ENCODE results near the gene PSIP1.
"Not testable (repeated sequence)": the region's sequence is repeated elsewhere in the genome, so short reads cannot be mapped to it uniquely, and the experiment has no call there.

Gene PSIP1

DNA sequence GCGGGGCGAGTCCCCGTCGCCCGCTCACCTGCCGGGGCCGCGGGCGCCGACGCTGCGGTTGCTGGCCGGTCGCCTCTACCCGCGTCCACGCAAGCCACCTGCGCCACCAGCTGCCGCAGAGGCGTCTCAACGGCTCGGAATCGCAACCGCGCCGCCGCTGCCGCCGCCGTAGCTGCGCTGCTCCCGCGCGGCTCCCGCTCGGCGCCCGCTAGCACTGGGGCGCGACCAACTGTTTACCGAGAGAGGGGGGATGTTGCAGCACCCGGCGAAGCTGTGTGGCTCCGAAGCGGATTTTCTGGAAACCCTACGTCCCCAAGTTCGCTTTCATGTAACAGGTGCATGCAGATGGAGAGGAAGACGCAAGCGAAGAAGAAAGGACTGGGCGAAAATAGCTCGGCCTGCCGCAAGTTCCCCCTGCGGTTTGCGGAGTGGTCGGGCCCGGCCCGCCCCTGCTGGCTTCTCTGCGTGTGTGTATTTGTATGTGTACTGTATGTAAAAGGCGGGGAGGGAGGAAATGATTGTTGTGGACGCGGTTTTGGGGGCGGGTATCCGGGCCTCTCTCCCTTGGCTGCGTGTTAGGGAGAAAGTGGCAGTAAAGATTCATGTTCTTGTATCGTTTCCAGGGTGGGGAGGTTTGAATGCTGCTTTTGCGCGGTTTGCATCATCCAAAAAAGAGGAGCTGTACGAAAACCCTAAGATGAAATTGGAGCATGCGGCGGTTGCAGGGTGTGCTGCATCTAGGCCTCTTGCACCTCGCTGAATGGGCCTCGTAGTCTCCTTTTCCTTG, at the start of gene PSIP1:
TSS of gene PSIP1 (minus strand) at position 182 of the 787 bp plus-strand sequence. CDS start 782 bp downstream, outside the sequence.
- peak within 1 kb of the TSS; percentile 67 for H3K4me3 ChIP-seq (ENCODE audit: low read depth, low read length)

DNA sequence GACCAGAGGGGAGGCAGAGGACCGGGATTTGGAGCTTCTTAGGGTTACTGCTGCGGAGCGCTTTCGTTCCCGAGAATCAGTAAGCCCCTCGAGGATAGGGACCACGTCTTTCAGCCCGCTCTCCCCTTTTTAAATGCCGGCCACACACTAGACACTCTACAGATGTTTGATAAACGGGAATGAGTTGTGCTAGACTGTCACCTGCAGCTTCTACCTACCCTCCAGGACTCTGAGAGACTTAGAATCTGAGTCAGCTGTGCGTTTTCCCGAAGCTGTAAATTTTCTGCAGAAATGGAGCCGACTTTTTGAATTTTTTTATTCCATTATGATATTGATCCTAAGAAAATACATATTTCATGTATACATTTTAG, 42.7 kb upstream of the PSIP1 start:
- H3K4me3 ChIP-seq (ENCODE audit: low read depth, low read length): peak overlapping the region; percentile 78

DNA sequence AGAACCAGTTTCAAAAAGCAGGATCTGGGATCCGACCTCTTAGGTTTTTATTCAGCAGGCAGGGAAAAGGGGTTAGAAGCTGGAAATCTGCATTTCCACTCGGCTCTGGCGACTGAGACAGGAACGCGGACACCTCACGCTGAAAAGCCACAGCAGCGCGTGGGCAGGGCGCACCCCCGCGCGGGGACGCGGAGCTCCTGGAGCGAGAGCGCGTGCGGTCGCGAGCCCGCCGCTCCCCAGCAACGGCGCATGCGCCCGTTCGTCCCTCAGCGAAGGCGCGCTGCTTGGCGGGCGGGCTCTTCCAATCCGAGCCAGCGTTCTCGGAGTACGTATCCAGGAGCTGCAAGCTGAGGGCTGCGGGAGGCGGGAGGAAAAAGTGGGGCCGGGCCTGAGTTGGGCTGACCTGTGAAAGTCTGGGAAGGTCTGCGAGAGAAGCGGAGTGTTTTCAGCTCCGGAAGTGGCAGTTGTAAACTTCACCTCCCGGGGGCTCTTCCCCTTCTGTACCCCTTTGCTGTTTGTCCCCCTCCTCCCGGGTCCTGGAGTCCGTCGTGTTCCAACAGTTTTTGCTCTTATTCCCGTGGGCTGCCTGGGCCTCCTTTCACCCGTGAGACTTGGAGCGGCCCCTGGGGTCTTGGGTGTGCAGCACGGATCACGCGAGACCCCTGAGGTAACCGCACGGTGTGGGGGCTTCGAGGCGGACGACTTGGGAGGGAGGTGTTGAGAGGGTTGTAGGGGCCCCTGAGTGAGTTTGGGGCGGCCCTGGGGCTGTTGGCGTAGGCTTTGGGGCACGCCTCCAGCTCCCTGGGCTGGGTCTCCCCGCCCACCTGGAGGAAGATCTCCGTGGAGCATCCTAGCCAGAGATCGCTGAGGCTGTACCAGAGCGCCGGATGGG, 42.1 kb upstream of the PSIP1 start, which contains the start of gene CCDC171:
TSS of gene CCDC171 (plus strand) at position 408 of the 892 bp plus-strand sequence. CDS start 11,046 bp downstream, outside the sequence.
- H3K4me3 ChIP-seq (ENCODE audit: low read depth, low read length): peak within 1 kb of the TSS; percentile 78

DNA sequence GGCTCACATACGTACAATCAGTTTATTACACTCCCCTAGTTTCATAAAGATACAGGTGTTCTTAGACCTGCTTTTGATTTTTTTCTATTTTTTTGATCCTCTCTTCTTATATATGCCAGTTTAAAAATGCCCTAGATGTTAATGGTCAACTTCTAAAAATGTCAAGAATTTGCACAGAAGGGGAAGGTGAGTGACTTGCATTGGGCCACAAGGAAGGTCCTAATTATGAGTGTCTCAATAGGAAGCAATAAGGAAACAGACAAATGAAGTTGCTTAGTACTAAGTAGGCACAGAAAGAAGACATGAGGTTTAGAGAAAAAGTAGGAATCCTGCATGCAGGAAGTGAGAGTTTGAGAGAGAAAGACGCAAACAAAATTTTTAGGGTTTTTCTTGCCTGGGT, 38.8 kb upstream of the PSIP1 start:
- no peak overlapping the region for H3K4me3 ChIP-seq (ENCODE audit: low read depth, low read length)

DNA sequence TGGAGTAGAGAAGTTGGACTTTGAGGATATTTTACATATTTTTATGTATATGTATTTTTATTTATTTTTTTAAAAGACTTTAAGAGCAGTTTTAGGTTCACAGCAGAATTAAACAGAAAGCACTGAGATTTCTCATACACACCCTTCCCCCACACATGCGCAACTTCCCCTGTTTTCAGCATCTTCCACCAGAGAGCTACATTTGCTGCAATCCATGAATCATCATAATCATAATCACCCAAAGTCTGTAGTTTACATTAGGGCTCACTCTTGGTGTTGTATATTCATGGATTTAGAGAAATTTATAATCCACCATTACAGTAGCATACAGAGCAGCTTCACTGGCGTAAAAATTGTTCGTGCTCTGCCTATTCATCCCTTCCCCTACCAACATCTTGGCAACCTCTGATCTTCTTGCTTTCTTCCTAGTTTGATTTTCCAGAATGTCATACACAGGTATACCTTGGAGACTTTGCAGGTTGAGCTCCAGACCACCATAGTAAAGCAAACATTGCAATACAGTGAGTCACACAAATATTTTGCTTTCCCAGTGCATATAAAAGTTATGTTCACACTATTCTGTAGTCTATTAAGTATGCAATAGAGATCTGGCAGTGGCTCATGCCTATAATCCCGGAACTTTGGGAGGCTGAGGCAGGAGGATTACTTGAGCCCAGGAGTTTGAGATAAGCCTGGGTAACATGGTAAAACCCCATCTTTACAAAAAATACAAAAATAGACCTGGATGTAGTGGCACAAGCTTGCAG, 32.5 kb upstream of the PSIP1 start:
- no peak overlapping the region for H3K4me3 ChIP-seq (ENCODE audit: low read depth, low read length)

DNA sequence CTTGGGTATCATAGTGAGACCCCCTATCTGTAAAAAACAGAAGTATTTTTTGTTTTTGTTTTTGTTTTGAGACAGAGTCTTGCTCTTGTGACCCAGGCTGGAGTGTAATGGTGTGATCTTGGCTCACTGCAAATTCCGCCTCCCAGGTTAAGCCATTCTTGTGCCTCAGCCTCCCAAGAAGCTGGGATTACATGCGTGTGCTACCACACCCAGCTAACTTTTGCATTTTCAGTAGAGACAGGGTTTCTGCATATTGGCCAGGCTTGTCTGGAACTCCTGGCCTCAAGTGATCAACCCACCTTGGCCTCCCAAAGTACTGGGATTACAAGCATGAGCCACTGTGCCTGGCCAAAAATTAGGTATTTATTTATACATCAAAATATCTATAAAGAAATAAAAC, 31.9 kb upstream of the PSIP1 start:
- no peak overlapping the region for H3K4me3 ChIP-seq (ENCODE audit: low read depth, low read length)

DNA sequence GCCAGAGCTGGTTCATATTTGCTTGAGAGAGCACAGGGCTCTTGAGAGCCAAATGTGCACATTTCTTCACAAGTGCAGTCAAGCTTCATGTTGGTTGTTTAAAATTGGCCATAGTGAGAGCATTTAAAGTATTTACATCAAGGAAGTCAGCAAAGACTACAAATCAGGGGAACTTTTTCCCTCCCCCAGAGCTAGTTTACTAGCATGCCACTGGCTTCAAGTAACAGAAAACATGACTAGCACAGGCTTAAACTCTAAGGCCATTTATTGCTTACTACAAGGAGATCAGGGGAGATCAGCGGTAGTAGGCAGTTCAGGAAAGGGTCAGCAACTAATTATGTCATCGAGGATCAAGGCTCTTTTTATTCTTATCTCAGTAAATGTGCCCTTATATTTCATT, 31.1 kb upstream of the PSIP1 start:
- H3K4me3 ChIP-seq (ENCODE audit: low read depth, low read length): no peak overlapping the region

DNA sequence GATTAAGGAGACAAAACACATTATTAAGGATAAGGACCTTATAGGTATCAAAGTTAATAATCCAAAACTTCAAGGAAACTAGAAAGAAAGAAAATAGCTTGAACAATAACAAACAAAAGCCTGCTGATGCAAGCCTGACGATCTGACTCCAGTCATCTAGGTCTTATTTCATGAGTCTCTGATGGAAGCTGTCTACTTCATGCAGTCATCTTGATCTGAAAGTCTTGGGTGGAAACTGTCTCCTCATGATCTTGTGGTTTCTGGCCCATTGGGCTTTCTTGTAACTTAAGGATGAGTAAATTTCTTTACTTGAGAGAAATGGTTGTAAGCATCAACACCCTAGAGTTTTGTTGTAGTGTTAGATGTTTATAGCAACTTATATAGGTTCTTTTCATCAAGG, 20.6 kb upstream of the PSIP1 start:
- no peak overlapping the region for H3K4me3 ChIP-seq (ENCODE audit: low read depth, low read length)

DNA sequence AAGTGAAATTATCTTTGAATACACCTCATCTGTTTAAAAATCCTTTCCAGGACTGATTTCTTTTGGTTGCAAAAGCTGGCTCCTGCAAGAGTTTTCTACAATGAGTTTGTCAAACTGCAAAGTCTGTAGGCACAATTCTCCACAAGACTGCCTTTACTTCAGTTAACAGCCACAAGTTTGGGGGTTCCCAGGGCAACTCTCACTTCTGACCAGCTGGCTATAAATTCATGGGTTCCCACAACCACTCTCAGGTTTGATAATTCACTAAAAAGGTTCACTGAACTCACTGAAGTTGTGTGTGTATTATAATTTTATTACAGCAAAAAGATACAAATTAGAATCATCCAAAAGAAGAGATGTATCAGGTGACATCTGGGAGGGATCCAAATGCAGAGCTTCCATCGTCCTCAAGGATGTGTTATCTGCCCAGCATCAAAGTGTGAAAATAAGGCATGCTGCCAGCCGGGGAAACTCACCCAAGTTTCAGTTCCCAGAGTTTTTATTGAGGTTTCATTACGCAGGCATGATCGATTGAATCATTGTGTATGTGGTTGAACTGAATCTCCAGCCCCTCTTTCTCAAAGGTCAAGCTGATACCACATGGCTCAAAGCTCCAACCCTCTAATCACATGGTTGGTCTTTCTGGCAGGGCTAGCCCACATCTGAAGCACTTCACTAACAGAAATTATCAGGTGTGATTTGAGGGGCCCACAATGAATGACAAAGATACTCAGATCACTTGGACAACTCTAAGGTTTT, 19.0 kb upstream of the PSIP1 start:
- no peak overlapping the region for H3K4me3 ChIP-seq (ENCODE audit: low read depth, low read length)

DNA sequence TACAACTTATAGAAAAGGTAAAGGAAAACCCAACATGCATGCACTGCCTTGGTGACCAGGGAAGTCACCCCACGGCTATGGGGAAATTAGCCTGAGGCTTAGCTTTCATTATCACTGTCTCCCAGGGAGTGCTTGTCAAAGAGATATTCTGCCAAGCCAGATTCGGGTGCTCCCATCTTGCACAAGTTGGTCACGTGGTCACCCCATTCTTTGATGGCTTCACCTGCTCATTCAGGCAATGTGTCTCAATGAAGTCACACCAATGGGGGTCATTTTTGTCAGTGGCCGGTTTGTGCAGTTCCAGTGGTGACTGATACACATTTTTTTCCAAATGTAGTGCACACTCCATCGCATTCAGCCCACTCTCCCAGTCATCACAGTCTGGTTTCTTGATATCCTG, 16.3 kb upstream of the PSIP1 start:
- H3K4me3 ChIP-seq (ENCODE audit: low read depth, low read length): not testable (repeated sequence)

DNA sequence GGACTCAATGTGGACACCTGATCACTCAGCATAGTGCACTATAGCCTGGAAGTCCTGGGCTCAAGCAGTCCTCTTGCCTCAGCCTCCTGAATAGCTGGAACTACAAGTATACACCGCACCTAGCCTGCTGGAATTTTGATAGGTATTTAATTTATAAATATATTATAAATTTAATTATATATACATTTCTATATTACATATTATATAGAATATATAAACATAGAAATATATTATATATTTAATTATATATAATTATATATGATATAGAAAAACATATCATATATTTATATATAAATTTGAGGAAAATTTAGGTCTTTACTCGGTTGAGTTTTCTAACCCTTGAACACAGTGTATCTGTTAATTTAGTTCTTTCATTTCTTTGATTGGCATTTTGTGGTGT, 15.2 kb upstream of the PSIP1 start:
- H3K4me3 ChIP-seq (ENCODE audit: low read depth, low read length): no peak overlapping the region

DNA sequence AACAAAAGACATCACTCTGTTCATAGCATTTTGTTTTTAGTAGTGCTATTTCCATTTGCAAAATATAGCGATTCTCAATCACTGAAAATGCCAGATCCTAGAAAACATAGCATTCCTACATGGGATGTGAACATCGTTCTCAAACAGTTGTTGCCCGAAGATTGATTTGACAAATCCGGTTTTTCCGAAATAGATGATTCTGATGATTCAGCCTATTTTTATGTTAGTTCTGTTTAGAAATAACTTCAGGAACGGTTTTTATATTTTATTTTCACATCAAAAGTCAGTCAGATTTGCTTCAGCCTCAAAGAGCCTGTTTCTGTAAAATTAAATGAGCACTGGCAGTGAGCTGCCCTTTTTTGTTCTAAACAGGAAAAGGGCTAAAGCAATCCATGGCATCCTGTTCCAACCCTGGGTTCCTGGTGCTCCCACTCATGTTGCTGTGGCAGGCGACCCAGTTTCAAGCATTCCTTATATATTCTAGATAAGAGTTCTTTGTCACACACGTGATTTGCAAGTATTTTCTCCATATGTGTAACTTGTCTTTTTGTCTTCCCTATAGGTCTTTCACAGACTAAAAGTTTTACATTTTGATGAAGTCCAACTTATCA, 14.2 kb upstream of the PSIP1 start:
- no peak overlapping the region for H3K4me3 ChIP-seq (ENCODE audit: low read depth, low read length)

DNA sequence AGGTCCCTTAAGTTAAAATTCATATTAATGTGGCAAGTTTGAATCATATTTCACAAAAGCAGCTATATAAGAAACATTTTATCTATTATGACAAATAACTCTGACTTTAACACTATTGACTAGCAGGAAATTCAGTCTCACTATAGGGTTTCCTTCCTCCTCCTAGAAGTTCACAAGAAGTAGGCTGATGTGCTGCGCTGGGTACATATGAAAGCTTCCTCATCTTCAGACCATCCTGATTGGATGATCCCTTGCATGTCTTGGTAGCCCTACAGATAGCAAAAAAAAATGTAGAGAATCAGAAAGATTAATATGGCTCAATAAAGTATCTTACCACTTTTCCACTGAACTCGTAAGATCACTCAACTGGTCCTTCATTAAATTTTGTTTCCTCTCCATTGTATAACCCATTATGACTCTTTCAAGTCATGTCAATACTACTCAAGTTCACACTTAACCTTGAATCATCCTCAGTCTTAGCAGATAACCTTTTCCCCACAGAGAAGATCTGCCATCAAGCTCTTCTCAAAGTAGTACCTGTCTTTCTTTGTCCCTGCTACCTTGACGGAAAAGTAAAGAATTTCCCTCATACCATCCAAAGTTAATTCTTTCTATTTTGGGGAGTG, 11.5 kb upstream of the PSIP1 start:
- no peak overlapping the region for H3K4me3 ChIP-seq (ENCODE audit: low read depth, low read length)

DNA sequence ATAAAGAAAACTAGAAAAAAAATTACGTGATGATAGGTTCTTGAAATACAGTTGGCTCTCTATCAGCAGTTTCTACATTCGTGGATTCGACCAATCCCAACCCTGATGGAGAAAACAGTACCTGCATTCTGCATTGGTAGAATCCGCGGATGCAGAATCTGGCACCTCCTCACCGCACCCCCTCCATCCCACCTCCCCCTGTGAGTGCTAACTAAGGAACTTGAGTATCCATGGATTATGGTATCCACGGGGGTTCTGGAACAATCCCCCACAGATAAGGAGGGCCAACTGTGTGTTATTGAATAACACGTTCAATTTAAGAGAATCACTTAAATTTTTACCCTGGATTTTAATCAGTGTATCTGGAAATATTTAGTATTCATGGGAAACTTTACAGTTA, 10.5 kb upstream of the PSIP1 start:
- no peak overlapping the region for H3K4me3 ChIP-seq (ENCODE audit: low read depth, low read length)

DNA sequence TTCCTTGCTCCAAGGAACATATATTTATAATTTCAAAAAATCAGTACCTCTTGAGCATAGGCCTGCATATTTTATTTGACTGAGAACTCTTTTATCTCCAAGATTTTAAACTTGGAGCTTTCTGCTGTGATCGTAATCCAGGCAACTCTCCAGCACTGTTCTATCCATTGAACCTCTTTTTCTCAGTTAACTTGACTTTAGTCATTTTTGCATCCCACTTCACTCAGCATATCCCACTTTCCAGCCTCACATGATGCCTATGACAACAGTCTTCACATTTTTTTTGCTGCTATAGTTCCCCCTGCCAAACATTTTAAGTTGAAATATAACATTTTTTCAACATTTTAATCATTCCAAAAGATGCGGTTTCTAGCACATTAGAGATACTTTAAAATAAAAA, 9.1 kb upstream of the PSIP1 start:
- H3K4me3 ChIP-seq (ENCODE audit: low read depth, low read length): no peak overlapping the region

DNA sequence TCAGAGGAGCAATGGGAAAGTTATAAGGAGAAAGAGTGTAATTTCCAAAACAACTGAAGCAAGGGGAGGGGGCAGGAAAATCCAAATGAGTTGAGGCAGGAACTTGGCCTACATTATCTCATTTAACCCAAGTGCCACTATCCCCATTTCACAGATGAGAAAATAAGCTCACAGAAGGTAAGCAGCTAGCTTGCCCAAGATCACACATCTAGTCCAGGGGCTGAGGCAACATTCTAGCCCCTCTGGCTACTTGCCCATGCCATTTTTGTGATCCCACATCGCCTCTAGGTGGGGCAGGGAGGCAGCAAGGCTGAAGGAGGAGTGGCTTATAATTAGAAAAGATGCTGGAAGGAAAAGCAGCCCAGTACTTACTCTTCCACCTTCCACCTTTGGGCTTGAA, 2.6 kb upstream of the PSIP1 start:
- no peak overlapping the region for H3K4me3 ChIP-seq (ENCODE audit: low read depth, low read length)

DNA sequence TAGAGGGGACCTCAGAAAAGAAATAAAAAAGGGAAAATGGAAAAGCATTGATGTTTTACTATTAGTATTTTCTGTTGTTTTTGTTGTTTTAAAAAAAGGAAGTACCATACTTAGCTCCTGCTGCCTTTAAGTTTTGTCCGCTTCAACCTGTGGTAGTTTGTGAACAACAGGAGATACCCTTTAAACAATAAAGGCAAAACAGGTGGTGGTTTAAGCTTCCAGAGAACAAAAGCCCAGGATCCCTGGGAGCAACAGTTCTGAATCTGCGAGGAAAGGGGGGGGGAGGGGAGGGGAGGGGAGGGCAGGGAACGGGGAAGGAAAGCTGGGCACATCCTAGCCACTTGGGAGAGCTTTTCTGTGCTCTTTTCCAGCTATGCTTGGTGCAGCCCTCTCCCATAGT, 2.1 kb upstream of the PSIP1 start:
- H3K4me3 ChIP-seq (ENCODE audit: low read depth, low read length): no peak overlapping the region

DNA sequence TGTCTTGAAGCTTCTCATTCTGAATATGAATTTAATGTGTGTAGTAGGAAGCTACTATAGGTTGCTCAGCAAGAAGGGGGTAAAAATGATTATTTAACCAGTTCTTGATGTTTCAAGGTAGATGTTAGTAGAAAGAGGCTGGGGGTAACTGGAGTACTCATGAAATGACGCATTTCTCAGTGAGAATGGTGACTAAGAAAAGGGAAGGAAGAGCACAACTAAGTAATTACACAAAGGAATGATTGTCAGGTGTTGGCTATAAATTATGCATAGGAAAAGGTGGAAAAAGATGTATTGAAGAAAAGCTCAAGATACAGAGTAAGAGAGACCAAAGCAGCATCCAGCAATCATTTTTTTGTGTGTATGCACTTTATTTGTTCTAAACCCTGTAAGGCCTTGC, 1.4 kb upstream of the PSIP1 start:
- H3K4me3 ChIP-seq (ENCODE audit: low read depth, low read length): no peak overlapping the region

DNA sequence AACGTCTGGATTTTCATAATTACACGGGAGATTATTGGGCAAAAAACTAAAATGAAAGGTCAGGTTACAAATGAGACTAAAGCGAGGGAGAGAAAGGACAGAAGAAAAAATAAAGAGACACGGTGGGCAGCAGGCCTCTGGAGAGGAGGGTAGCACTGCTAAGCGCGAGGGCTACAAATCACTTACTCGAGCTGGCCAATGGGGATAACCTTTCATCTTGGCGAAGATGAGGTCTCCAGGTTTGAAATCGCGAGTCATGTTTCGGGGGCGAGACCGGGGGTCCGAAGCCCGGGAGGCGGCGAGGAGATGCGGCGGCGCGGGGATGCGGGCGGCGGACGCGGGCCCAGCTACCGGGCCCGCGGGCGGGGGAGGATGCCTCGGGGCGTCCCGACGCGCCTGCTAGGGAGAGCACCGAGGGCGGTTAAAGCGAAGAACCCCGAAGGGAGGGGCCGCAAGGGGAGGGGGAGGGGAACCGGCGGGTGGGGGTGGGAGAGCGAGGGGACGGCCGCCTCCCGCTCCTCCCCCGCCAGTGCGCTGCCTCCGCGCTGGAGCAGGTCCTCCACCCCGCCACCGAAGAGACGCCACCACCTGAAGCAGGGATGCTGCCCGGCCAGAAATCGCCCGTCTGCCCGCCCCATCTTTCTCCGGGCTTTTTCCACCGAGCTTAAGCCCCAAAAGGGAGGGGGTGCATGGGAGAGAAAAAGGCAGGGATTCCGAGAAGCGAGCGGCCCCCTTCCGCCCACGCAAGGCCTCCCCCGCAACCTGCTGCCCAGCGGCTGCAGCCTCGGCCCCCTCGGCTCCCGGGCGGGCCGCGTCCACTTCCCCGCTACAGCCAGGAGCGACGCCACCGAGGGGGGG, 610 bp downstream of the PSIP1 start:
- peak overlapping the region; percentile 67 for H3K4me3 ChIP-seq (ENCODE audit: low read depth, low read length)

All from iPS-11a (cell line).